ENCODE data around the gene PPM1E. TPM values are rescaled to one million over a fixed set of nuclear protein-coding genes. Genes with fewer than 3 reads are reported as not detected.
"Not testable (repeated sequence)": the region's sequence is repeated elsewhere in the genome, so short reads cannot be mapped to it uniquely, and the experiment has no call there.

The PPM1E gene
- total RNA-seq, 4 donors from 2014 or later, result 0.14 TPM; not detected in 3

DNA sequence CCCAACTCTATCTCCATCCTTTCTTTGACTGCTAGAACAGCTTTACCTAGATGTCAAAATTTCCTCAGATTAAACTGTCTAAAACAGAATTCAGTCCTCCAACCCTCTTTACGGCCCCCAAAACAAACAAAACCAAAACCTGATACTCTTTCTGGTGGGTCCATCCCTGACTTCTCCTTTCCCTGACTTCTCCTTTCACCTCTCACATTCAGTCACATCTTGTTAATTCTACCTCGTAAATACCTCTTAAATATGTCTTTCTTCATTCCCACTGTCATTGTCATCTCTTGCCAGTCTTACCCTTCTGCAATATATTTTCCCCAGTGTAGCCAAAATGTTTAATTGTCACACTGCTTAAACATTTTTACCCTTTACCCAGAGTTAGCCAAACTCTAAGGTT is 4.6 kb downstream of the PPM1E start:
- intact Hi-C loops (cut with DNase I; ENCODE audit: low total_unique reads) (no loop called here), in situ Hi-C loops (cut with MboI; ENCODE audit: low pct_ligation_motif_present in 1 of 4, low pct_unique_long_range_greater_than_20kb in 1 of 4, low sequenced_read_pairs in 3 of 4) (no loop called here)
- no peak for DNase-seq
- H3K36me3 ChIP-seq, result no peaks in the 10 kb centered on the region
- 65 to 76% methylated on average over 2 of the region's 2 CpGs for WGBS, 2 donors (ENCODE audit: low coverage in 1 of 2)
- no peaks in the 10 kb centered on the region for H3K9me3 ChIP-seq
- no peak overlapping the region for H3K27ac ChIP-seq
- no peak overlapping the region for H3K4me3 ChIP-seq
- H3K4me1 ChIP-seq, result peaks cover 0 to 18% (median 18%) of the 10 kb centered on the region in 4 donors
- TF ChIP-seq POLR2AphosphoS5 (IDR thresholded peaks at IDR 0.05), result no peak
- TF ChIP-seq POLR2A (IDR thresholded peaks at IDR 0.05), result no peak
- TF ChIP-seq, protein P1, sequence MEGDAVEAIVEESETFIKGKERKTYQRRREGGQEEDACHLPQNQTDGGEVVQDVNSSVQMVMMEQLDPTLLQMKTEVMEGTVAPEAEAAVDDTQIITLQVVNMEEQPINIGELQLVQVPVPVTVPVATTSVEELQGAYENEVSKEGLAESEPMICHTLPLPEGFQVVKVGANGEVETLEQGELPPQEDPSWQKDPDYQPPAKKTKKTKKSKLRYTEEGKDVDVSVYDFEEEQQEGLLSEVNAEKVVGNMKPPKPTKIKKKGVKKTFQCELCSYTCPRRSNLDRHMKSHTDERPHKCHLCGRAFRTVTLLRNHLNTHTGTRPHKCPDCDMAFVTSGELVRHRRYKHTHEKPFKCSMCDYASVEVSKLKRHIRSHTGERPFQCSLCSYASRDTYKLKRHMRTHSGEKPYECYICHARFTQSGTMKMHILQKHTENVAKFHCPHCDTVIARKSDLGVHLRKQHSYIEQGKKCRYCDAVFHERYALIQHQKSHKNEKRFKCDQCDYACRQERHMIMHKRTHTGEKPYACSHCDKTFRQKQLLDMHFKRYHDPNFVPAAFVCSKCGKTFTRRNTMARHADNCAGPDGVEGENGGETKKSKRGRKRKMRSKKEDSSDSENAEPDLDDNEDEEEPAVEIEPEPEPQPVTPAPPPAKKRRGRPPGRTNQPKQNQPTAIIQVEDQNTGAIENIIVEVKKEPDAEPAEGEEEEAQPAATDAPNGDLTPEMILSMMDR (IDR thresholded peaks at IDR 0.05), result no peak
- TF ChIP-seq EP300 (IDR thresholded peaks at IDR 0.05; ENCODE audit: low read depth), result no peak
- H3K27me3 ChIP-seq, result peaks cover 84% of the 10 kb centered on the region

- DNase-seq, result no peak
- Histone ChIP-seq H3K27me3 (peaks cover 59% of the 10 kb centered on the region), H3K4me1 (no peaks in the 10 kb centered on the region), H3K9me3 (no peaks in the 10 kb centered on the region), H3K36me3 (no peaks in the 10 kb centered on the region), H3K27ac (no peak overlapping the region), H3K4me3 (no peak overlapping the region)
- no peak for TF ChIP-seq POLR2AphosphoS5 (IDR thresholded peaks at IDR 0.05)
- TF ChIP-seq, protein P1 (IDR thresholded peaks at IDR 0.05), result no peak
- no peak for TF ChIP-seq POLR2A (IDR thresholded peaks at IDR 0.05)
- TF ChIP-seq EP300 (IDR thresholded peaks at IDR 0.05; ENCODE audit: low read depth), result no peak
- intact Hi-C loops (cut with DNase I; ENCODE audit: low total_unique reads) (no loop called here), in situ Hi-C loops (cut with MboI; ENCODE audit: low pct_ligation_motif_present in 1 of 4, low pct_unique_long_range_greater_than_20kb in 1 of 4, low sequenced_read_pairs in 3 of 4) (no loop called here)
- 32 to 43% methylated on average over 1 of the region's 1 CpG for WGBS, 2 donors (ENCODE audit: low coverage in 1 of 2)
These were observed 7.6 kb downstream of the PPM1E start for GRCh38 chr17:58763263-58763662.

- TF ChIP-seq EP300 (IDR thresholded peaks at IDR 0.05; ENCODE audit: low read depth) (no peak), POLR2AphosphoS5 (IDR thresholded peaks at IDR 0.05) (no peak), POLR2A (IDR thresholded peaks at IDR 0.05) (no peak)
- TF ChIP-seq, protein P1 (IDR thresholded peaks at IDR 0.05), result no peak
- intact Hi-C loops (cut with DNase I; ENCODE audit: low total_unique reads), result no loop called here
These were observed 8.7 kb downstream of the PPM1E start for GRCh38 chr17:58764373-58764772.

GRCh38 chr17:58778482-58778881 is 22.8 kb downstream of the PPM1E start:
- in situ Hi-C loops (cut with MboI; ENCODE audit: low pct_ligation_motif_present in 1 of 4, low pct_unique_long_range_greater_than_20kb in 1 of 4, low sequenced_read_pairs in 3 of 4), result not testable (repeated sequence)

More at GRCh38 chr17:58764373-58764772, 8.7 kb downstream of the PPM1E start:
- in situ Hi-C loops (cut with MboI; ENCODE audit: low pct_ligation_motif_present in 1 of 4, low pct_unique_long_range_greater_than_20kb in 1 of 4, low sequenced_read_pairs in 3 of 4), result no loop called here
- Histone ChIP-seq H3K4me3 (no peak overlapping the region), H3K4me1 (no peaks in the 10 kb centered on the region), H3K9me3 (no peaks in the 10 kb centered on the region), H3K27ac (no peak overlapping the region), H3K27me3 (peaks cover 53% of the 10 kb centered on the region), H3K36me3 (no peaks in the 10 kb centered on the region)
- WGBS, 2 donors (ENCODE audit: low coverage in 1 of 2), result 66 to 78% methylated on average over 2 to 5 of the region's 5 CpGs
- no peak for DNase-seq

DNA sequence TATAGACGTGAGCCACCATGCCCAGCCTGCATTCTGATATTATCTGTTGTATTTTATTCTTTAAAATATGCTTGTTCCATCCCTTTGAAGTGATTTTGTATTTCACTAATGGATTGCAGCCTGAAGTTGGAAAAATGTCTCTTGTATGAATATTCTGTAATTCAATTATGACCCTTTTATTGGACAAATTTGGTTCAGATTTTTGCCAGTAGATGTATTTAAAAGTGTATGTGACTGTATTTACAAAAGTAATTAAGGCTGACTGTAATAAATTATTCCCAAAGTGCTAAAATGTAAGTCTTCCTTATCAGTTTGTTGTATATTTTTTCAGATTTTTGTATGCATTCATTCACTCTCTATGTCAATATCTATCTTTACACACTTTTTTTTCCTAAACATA is 23.8 kb downstream of the PPM1E start:
- TF ChIP-seq POLR2A (IDR thresholded peaks at IDR 0.05), result no peak

More at GRCh38 chr17:58778482-58778881, 22.8 kb downstream of the PPM1E start:
- H3K27me3 ChIP-seq; H3K27ac ChIP-seq; H3K36me3 ChIP-seq; DNase-seq; H3K4me1 ChIP-seq; intact Hi-C loops (cut with DNase I; ENCODE audit: low total_unique reads); H3K4me3 ChIP-seq; H3K9me3 ChIP-seq: not testable (repeated sequence)
- 76% methylated on average over 3 to 5 of the region's 5 CpGs for WGBS, 2 donors (ENCODE audit: low coverage in 1 of 2)

More for the DNA sequence above, 23.8 kb downstream of the PPM1E start:
- Histone ChIP-seq H3K36me3 (no peaks in the 10 kb centered on the region), H3K9me3 (no peaks in the 10 kb centered on the region), H3K27ac (no peak overlapping the region), H3K4me3 (no peak overlapping the region), H3K4me1 (no peaks in the 10 kb centered on the region), H3K27me3 (no peaks in the 10 kb centered on the region)
- DNase-seq, result no peak
- intact Hi-C loops (cut with DNase I; ENCODE audit: low total_unique reads), result no loop called here
- 53 to 63% methylated on average over 1 of the region's 1 CpG for WGBS, 2 donors (ENCODE audit: low coverage in 1 of 2)
- in situ Hi-C loops (cut with MboI; ENCODE audit: low pct_ligation_motif_present in 1 of 4, low pct_unique_long_range_greater_than_20kb in 1 of 4, low sequenced_read_pairs in 3 of 4), result no loop called here

Data from transverse colon (tissue), 4 donors.